GM18499 (cell line): ENCODE data around the gene PIK3CB.
A peak's percentile ranks its signal among the peaks of the same experiment; 100 is the strongest.
"Not testable (repeated sequence)": the region's sequence is repeated elsewhere in the genome, so short reads cannot be mapped to it uniquely, and the experiment has no call there.

ENCODE experiments used
- ATAC-seq: cut with Tn5 transposase; IDR thresholded peaks from one replicate; pipeline ENCODE4 v1.9.1; 2021; ENCODE audit warnings: moderate number of reproducible peaks; ENCODE audit not compliant: insufficient read depth, unreplicated experiment

The PIK3CB gene

GRCh38 chr3:138688871-138689299 is 145.8 kb downstream of the PIK3CB start:
- no peak for ATAC-seq

- peak; percentile 25 for ATAC-seq
Observed at GRCh38 chr3:138687236-138687635, 147.5 kb downstream of the PIK3CB start.

- peak; percentile 95 for ATAC-seq
Observed at GRCh38 chr3:138686771-138687221, 147.9 kb downstream of the PIK3CB start.

- ATAC-seq: no peak
Observed at GRCh38 chr3:138684396-138684795, 150.3 kb downstream of the PIK3CB start.

- ATAC-seq: no peak
Observed at GRCh38 chr3:138682648-138683047, 152.1 kb downstream of the PIK3CB start.

- no peak for ATAC-seq
Observed at GRCh38 chr3:138681463-138682220, 153.1 kb downstream of the PIK3CB start.

GRCh38 chr3:138680974-138681373 is 153.8 kb downstream of the PIK3CB start:
- not testable (repeated sequence) for ATAC-seq

- no peak for ATAC-seq
Observed at GRCh38 chr3:138678874-138679392, 155.8 kb downstream of the PIK3CB start.

- no peak for ATAC-seq
Observed at GRCh38 chr3:138678086-138678485, 156.6 kb downstream of the PIK3CB start.

- no peak for ATAC-seq
Observed at GRCh38 chr3:138675393-138675792, 159.3 kb downstream of the PIK3CB start.

GRCh38 chr3:138673641-138674530 is 160.8 kb downstream of the PIK3CB start:
- ATAC-seq: no peak

GRCh38 chr3:138670407-138670806 is 164.3 kb downstream of the PIK3CB start:
- no peak for ATAC-seq

GRCh38 chr3:138668107-138668506 is 166.6 kb downstream of the PIK3CB start:
- ATAC-seq: no peak

- ATAC-seq: no peak
Observed at GRCh38 chr3:138657508-138657907, 177.2 kb downstream of the PIK3CB start.

GRCh38 chr3:138653567-138653966 is 181.2 kb downstream of the PIK3CB start:
- no peak for ATAC-seq

- no peak for ATAC-seq
Observed at GRCh38 chr3:138649134-138649533, 185.6 kb downstream of the PIK3CB start.

GRCh38 chr3:138646513-138646912 is 188.2 kb downstream of the PIK3CB start:
- no peak for ATAC-seq

GRCh38 chr3:138646008-138646407 is 188.7 kb downstream of the PIK3CB start:
- no peak for ATAC-seq

- no peak for ATAC-seq
Observed at GRCh38 chr3:138642927-138643253, 191.8 kb downstream of the PIK3CB start.

GRCh38 chr3:138642226-138642926 is 192.4 kb downstream of the PIK3CB start:
- ATAC-seq: no peak

- ATAC-seq: no peak
Observed at GRCh38 chr3:138640537-138640936, 194.2 kb downstream of the PIK3CB start.
